ENCODE results near the gene HOXC5. TPM values are rescaled to one million over a fixed set of nuclear protein-coding genes. Genes with fewer than 3 reads are reported as not detected.
A peak's percentile ranks its signal among the peaks of the same experiment; 100 is the strongest.

The HOXC5 gene
- total RNA-seq, 1 donor from 2014 or later = 28.7 TPM

GRCh38 chr12:54020591-54021405 lies 12.1 kb upstream of the HOXC5 start:
- TF ChIP-seq, protein P1, sequence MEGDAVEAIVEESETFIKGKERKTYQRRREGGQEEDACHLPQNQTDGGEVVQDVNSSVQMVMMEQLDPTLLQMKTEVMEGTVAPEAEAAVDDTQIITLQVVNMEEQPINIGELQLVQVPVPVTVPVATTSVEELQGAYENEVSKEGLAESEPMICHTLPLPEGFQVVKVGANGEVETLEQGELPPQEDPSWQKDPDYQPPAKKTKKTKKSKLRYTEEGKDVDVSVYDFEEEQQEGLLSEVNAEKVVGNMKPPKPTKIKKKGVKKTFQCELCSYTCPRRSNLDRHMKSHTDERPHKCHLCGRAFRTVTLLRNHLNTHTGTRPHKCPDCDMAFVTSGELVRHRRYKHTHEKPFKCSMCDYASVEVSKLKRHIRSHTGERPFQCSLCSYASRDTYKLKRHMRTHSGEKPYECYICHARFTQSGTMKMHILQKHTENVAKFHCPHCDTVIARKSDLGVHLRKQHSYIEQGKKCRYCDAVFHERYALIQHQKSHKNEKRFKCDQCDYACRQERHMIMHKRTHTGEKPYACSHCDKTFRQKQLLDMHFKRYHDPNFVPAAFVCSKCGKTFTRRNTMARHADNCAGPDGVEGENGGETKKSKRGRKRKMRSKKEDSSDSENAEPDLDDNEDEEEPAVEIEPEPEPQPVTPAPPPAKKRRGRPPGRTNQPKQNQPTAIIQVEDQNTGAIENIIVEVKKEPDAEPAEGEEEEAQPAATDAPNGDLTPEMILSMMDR (IDR thresholded peaks at IDR 0.05; ENCODE audit: unreplicated experiment) = no peak
- Mint-ChIP-seq H3K4me1 (peaks cover 63% of the 10 kb centered on the region), H3K27ac (peak overlapping the region; percentile 75), H3K27me3 (ENCODE audit: low read depth) (peaks cover 85% of the 10 kb centered on the region), H3K9me3 (no peaks in the 10 kb centered on the region), H3K36me3 (no peaks in the 10 kb centered on the region), H3K4me3 (peak overlapping the region; percentile 51)
- no peak for DNase-seq (ENCODE audit: low spot score in 2 of 2, unreplicated experiment in 2 of 2)

DNA sequence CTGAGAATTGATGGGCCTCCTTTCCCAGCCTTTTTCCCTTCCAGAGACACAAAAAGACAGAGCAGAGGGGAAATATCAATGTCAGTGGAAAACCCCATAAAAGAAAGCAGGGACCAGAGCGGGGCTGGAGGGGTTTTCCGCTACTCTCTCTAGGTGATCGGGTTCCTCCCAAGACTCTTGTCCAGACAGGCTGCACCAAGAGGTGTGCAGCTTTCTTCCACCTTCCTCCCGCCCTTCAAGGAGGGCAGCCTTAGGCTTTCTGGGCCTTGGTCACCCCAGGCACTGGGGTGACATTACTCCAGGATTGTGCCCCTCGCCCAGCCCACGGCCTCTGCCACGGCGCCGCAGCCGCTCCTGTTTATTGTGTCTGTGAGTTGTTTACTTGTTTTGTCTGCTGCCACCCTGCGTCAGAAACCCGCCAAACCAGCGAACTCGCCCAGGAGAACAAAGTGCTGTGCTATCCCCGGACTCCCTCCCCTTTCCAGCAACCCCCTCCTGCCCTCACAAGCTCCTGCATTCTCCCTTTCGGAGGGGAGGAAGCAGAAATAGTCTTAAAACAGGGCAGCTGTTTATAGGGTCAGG lies 11.3 kb upstream of the HOXC5 start:
- no peak for DNase-seq (ENCODE audit: low spot score in 2 of 2, unreplicated experiment in 2 of 2)
- H3K4me3 Mint-ChIP-seq = peak overlapping the region; percentile 51
- TF ChIP-seq, protein P1 (IDR thresholded peaks at IDR 0.05; ENCODE audit: unreplicated experiment) = no peak
- peak overlapping the region; percentile 75 for H3K27ac Mint-ChIP-seq
- H3K9me3 Mint-ChIP-seq = no peaks in the 10 kb centered on the region
- H3K36me3 Mint-ChIP-seq = no peaks in the 10 kb centered on the region
- H3K27me3 Mint-ChIP-seq (ENCODE audit: low read depth) = peaks cover 84% of the 10 kb centered on the region
- H3K4me1 Mint-ChIP-seq = peaks cover 65% of the 10 kb centered on the region

GRCh38 chr12:54022960-54023884 lies 9.6 kb upstream of the HOXC5 start:
- no peak overlapping the region for H3K27ac Mint-ChIP-seq
- DNase-seq (ENCODE audit: low spot score in 2 of 2, unreplicated experiment in 2 of 2) = no peak
- H3K36me3 Mint-ChIP-seq = no peaks in the 10 kb centered on the region
- H3K27me3 Mint-ChIP-seq (ENCODE audit: low read depth) = peaks cover 88% of the 10 kb centered on the region
- no peak overlapping the region for H3K4me3 Mint-ChIP-seq
- H3K9me3 Mint-ChIP-seq = no peaks in the 10 kb centered on the region
- TF ChIP-seq, protein P1 (IDR thresholded peaks at IDR 0.05; ENCODE audit: unreplicated experiment) = no peak
- peaks cover 70% of the 10 kb centered on the region for H3K4me1 Mint-ChIP-seq

DNA sequence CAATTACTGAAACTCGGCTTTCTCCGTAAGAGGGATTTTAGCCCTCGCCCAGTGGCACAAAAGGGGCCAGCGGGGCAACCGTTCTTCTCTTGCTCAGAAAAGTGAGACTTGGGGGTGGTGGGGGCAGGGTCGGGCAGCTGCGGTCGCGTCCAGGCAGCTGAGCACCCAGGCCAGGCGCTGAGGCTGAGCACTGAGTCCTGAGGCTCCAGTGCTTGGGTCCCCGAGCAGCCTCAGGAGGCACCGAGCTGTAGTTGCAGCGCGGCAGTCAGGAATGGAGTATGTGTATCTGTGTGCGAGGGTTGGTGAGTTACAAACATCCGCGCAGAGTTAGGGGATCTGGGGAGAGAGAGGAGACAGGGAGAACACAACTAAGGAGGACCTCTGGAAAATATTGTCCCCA lies 8.7 kb upstream of the HOXC5 start:
- no peaks in the 10 kb centered on the region for H3K36me3 Mint-ChIP-seq
- H3K4me3 Mint-ChIP-seq = no peak overlapping the region
- no peak for DNase-seq (ENCODE audit: low spot score in 2 of 2, unreplicated experiment in 2 of 2)
- no peaks in the 10 kb centered on the region for H3K9me3 Mint-ChIP-seq
- H3K27me3 Mint-ChIP-seq (ENCODE audit: low read depth) = peaks cover 90% of the 10 kb centered on the region
- H3K4me1 Mint-ChIP-seq = peaks cover 70% of the 10 kb centered on the region
- peak overlapping the region; percentile 83 for H3K27ac Mint-ChIP-seq
- TF ChIP-seq, protein P1 (IDR thresholded peaks at IDR 0.05; ENCODE audit: unreplicated experiment) = no peak

GRCh38 chr12:54024581-54025305 lies 8.1 kb upstream of the HOXC5 start:
- Mint-ChIP-seq H3K4me3 (no peak overlapping the region), H3K27ac (no peak overlapping the region), H3K9me3 (no peaks in the 10 kb centered on the region), H3K36me3 (no peaks in the 10 kb centered on the region), H3K4me1 (peaks cover 70% of the 10 kb centered on the region), H3K27me3 (ENCODE audit: low read depth) (peaks cover 90% of the 10 kb centered on the region)
- DNase-seq (ENCODE audit: low spot score in 2 of 2, unreplicated experiment in 2 of 2) = no peak
- TF ChIP-seq, protein P1 (IDR thresholded peaks at IDR 0.05; ENCODE audit: unreplicated experiment) = no peak

Measured in mesothelial cell of epicardium (in vitro differentiated cells).